GM18867 (cell line): ENCODE results near the gene FOXO4.

ENCODE experiments used
- ATAC-seq: cut with Tn5 transposase; IDR thresholded peaks from one replicate; pipeline ENCODE4 v1.9.1; 2021; ENCODE audit warnings: mild to moderate bottlenecking, moderate library complexity; ENCODE audit not compliant: unreplicated experiment

The FOXO4 gene

GRCh38 chrX:71131510-71131909, 35.9 kb downstream of the FOXO4 start:
- no peak for ATAC-seq

GRCh38 chrX:71140440-71140839, 44.8 kb downstream of the FOXO4 start:
- ATAC-seq: no peak

GRCh38 chrX:71143508-71143907, 47.9 kb downstream of the FOXO4 start:
- ATAC-seq: no peak

- ATAC-seq: no peak
These were observed 49.0 kb downstream of the FOXO4 start, which contains the start of gene NLGN3 for GRCh38 chrX:71144651-71145050. Gene NLGN3, plus strand, starts transcription at chrX:71144841. Its CDS starts 2,909 bp downstream, at chrX:71147750.

GRCh38 chrX:71147496-71148277, 52.0 kb downstream of the FOXO4 start:
- ATAC-seq: no peak

GRCh38 chrX:71148278-71148663, 52.6 kb downstream of the FOXO4 start:
- no peak for ATAC-seq

- no peak for ATAC-seq
These were observed 55.7 kb downstream of the FOXO4 start for GRCh38 chrX:71151366-71151765.
